Measurements from ENCODE around the gene GNAO1.

GNAO1 gene

GRCh38 chr16:56192986-56193945 is 2.0 kb downstream of the GNAO1 start:
- Mint-ChIP-seq H3K36me3 (no peaks in the 10 kb centered on the region), H3K27me3 (peaks cover 33% of the 10 kb centered on the region), H3K4me3 (peak overlapping the region; percentile 53), H3K9me3 (no peaks in the 10 kb centered on the region), H3K4me1 (peaks cover 40% of the 10 kb centered on the region), H3K27ac (no peak overlapping the region)
- ATAC-seq, result no peak

- Mint-ChIP-seq H3K27me3 (peaks cover 28% of the 10 kb centered on the region), H3K36me3 (no peaks in the 10 kb centered on the region), H3K9me3 (no peaks in the 10 kb centered on the region), H3K27ac (no peak overlapping the region), H3K4me1 (peaks cover 45% of the 10 kb centered on the region), H3K4me3 (peak overlapping the region; percentile 57)
- peak; percentile 56 for ATAC-seq
These were observed 2.9 kb downstream of the GNAO1 start for GRCh38 chr16:56193951-56194726.

DNA sequence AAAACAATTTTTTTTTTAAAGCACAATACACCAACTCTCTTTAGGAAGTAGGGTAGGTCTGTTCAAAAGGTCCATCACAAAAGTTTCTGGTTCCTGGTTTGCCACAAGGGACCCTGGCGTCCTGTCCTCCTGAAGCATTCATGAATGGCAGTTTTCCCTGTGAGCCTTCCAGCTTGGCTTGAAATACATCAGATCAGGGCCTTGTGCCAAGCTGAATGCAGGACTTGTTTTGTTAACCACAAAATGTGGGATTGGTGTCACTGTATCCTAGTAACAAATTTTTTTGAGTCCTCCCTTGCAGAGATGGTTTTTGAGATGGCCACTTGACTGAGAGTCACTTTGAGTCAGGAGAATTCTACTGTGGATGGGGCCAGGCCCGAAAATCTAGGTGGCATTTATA is 3.9 kb downstream of the GNAO1 start:
- Mint-ChIP-seq H3K9me3 (no peaks in the 10 kb centered on the region), H3K27ac (no peak overlapping the region), H3K4me1 (peaks cover 43% of the 10 kb centered on the region)

GRCh38 chr16:56196381-56196780 is 5.1 kb downstream of the GNAO1 start:
- Mint-ChIP-seq H3K4me3 (no peak overlapping the region), H3K27ac (no peak overlapping the region), H3K4me1 (peaks cover 38% of the 10 kb centered on the region), H3K27me3 (peaks cover 24% of the 10 kb centered on the region), H3K36me3 (no peaks in the 10 kb centered on the region), H3K9me3 (no peaks in the 10 kb centered on the region)
- no peak for ATAC-seq

More for the DNA sequence above, 3.9 kb downstream of the GNAO1 start:
- no peaks in the 10 kb centered on the region for H3K36me3 Mint-ChIP-seq
- H3K27me3 Mint-ChIP-seq, result peaks cover 24% of the 10 kb centered on the region
- no peak overlapping the region for H3K4me3 Mint-ChIP-seq
- ATAC-seq, result no peak

- Mint-ChIP-seq H3K4me1 (peaks cover 38% of the 10 kb centered on the region), H3K27ac (no peak overlapping the region), H3K27me3 (peaks cover 23% of the 10 kb centered on the region), H3K4me3 (no peak overlapping the region), H3K9me3 (no peaks in the 10 kb centered on the region), H3K36me3 (no peaks in the 10 kb centered on the region)
- ATAC-seq, result no peak
These were observed 6.1 kb downstream of the GNAO1 start for GRCh38 chr16:56197192-56197992.

- peak overlapping the region; percentile 27 for H3K27ac Mint-ChIP-seq
- H3K9me3 Mint-ChIP-seq, result no peaks in the 10 kb centered on the region
- H3K27me3 Mint-ChIP-seq, result peaks cover 16% of the 10 kb centered on the region
These were observed 6.9 kb downstream of the GNAO1 start for GRCh38 chr16:56198006-56198754.

GRCh38 chr16:56198755-56199114 is 7.4 kb downstream of the GNAO1 start:
- no peaks in the 10 kb centered on the region for H3K9me3 Mint-ChIP-seq
- no peak overlapping the region for H3K4me3 Mint-ChIP-seq
- H3K4me1 Mint-ChIP-seq, result peaks cover 25% of the 10 kb centered on the region
- H3K27me3 Mint-ChIP-seq, result peaks cover 10% of the 10 kb centered on the region
- no peaks in the 10 kb centered on the region for H3K36me3 Mint-ChIP-seq
- ATAC-seq, result peak; percentile 10
- H3K27ac Mint-ChIP-seq, result peak overlapping the region; percentile 27

More at GRCh38 chr16:56198006-56198754, 6.9 kb downstream of the GNAO1 start:
- H3K36me3 Mint-ChIP-seq, result no peaks in the 10 kb centered on the region
- peaks cover 30% of the 10 kb centered on the region for H3K4me1 Mint-ChIP-seq
- no peak overlapping the region for H3K4me3 Mint-ChIP-seq
- no peak for ATAC-seq

GRCh38 chr16:56199164-56199563 is 7.9 kb downstream of the GNAO1 start:
- H3K4me3 Mint-ChIP-seq, result no peak overlapping the region
- peaks cover 6% of the 10 kb centered on the region for H3K27me3 Mint-ChIP-seq
- ATAC-seq, result peak; percentile 86
- no peaks in the 10 kb centered on the region for H3K36me3 Mint-ChIP-seq
- H3K27ac Mint-ChIP-seq, result peak overlapping the region; percentile 27
- H3K9me3 Mint-ChIP-seq, result no peaks in the 10 kb centered on the region
- peaks cover 21% of the 10 kb centered on the region for H3K4me1 Mint-ChIP-seq

- H3K9me3 Mint-ChIP-seq, result no peaks in the 10 kb centered on the region
- no peak for ATAC-seq
- H3K4me1 Mint-ChIP-seq, result peaks cover 16% of the 10 kb centered on the region
- no peak overlapping the region for H3K27ac Mint-ChIP-seq
- H3K36me3 Mint-ChIP-seq, result no peaks in the 10 kb centered on the region
- no peaks in the 10 kb centered on the region for H3K27me3 Mint-ChIP-seq
- no peak overlapping the region for H3K4me3 Mint-ChIP-seq
These were observed 9.7 kb downstream of the GNAO1 start for GRCh38 chr16:56201030-56201429.

DNA sequence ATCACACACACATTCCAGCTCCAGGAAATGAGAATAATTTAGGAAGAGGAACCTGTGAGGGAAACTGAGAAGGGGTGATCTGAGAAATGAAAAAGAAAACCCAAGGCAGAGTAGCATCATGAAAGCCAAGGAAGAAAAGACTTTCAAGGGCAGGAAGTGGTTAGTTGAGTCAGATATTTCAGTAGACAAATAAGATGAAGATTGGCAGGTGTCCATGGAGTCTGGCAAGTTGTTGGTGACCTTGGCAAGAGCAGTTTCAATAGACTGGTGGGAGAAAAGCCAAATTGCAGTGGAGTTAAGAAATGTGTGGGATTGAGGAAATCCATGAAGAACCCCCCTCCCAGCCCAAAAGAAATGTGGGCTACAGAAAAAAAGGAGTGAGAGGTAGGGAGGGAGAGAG is 10.7 kb downstream of the GNAO1 start:
- Mint-ChIP-seq H3K9me3 (no peaks in the 10 kb centered on the region), H3K27ac (no peak overlapping the region), H3K4me1 (peaks cover 16% of the 10 kb centered on the region), H3K4me3 (no peak overlapping the region), H3K27me3 (no peaks in the 10 kb centered on the region), H3K36me3 (no peaks in the 10 kb centered on the region)
- no peak for ATAC-seq

DNA sequence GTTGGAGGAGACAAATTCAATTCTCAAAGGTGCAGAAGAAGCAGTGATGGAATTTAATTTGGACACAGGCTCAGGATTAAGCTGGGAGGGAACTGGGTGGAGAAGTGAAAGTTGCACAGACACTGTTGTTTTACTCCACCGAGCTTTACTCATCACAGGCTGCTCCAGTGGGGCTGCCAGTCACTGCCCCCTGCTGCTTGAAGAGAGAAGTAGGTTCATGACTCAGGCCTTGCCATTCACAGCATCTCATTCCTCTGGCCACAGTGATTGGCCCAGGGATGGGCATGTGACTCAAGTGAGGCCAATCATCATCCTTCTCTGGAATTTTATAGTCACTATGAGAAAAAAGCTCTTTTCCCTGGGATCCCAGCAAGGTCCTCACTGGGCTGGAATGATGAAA is 11.8 kb downstream of the GNAO1 start:
- Mint-ChIP-seq H3K4me3 (no peak overlapping the region), H3K27me3 (no peaks in the 10 kb centered on the region), H3K27ac (no peak overlapping the region), H3K4me1 (peaks cover 15% of the 10 kb centered on the region), H3K9me3 (no peaks in the 10 kb centered on the region), H3K36me3 (no peaks in the 10 kb centered on the region)
- ATAC-seq, result peak; percentile 88

DNA sequence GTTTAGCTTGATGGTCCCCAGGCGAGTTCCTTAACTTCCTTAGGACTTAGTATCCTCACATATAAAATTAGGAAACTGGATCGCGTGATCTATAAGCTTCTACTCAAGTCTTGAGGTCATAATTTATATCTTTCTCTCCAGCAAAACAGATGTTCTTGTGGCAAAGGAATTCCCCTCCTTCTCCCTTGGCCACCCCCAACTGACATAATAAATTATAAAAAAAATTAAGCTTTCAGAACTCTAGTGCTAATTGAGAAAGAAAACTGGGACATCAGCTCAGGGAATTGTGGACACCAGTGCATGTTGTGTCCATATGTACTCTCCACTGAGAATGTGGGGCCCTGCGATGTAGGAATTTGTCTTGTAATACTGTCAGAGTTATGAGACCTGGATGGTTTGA is 13.5 kb downstream of the GNAO1 start:
- no peak for ATAC-seq
- H3K4me3 Mint-ChIP-seq, result no peak overlapping the region
- H3K9me3 Mint-ChIP-seq, result peaks cover 3% of the 10 kb centered on the region
- no peak overlapping the region for H3K27ac Mint-ChIP-seq
- no peaks in the 10 kb centered on the region for H3K36me3 Mint-ChIP-seq
- H3K4me1 Mint-ChIP-seq, result no peaks in the 10 kb centered on the region
- peaks cover 8% of the 10 kb centered on the region for H3K27me3 Mint-ChIP-seq

- no peak for ATAC-seq
- Mint-ChIP-seq H3K4me3 (no peak overlapping the region), H3K27me3 (peaks cover 15% of the 10 kb centered on the region)
These were observed 15.7 kb downstream of the GNAO1 start for GRCh38 chr16:56206951-56207350.

GRCh38 chr16:56207421-56207820 is 16.1 kb downstream of the GNAO1 start:
- peaks cover 3% of the 10 kb centered on the region for H3K9me3 Mint-ChIP-seq

More at GRCh38 chr16:56206951-56207350, 15.7 kb downstream of the GNAO1 start:
- Mint-ChIP-seq H3K27ac (no peak overlapping the region), H3K36me3 (no peaks in the 10 kb centered on the region), H3K4me1 (no peaks in the 10 kb centered on the region), H3K9me3 (peaks cover 3% of the 10 kb centered on the region)

More at GRCh38 chr16:56207421-56207820, 16.1 kb downstream of the GNAO1 start:
- Mint-ChIP-seq H3K36me3 (no peaks in the 10 kb centered on the region), H3K27ac (no peak overlapping the region), H3K4me1 (no peaks in the 10 kb centered on the region), H3K4me3 (no peak overlapping the region), H3K27me3 (peaks cover 17% of the 10 kb centered on the region)
- no peak for ATAC-seq

Data from stimulated activated memory B cell treated with anti-CD40 and anti-IgM and Interleukin-4, amounts not matched to agents 10 μg/mL and 1 μg/mL and 100 μg/mL, for 72 hours (primary cell).